Thymus (tissue), 11 donors: ENCODE measurements around the gene SYNGR4. TPM values are rescaled to one million over a fixed set of nuclear protein-coding genes. Genes with fewer than 3 reads are reported as not detected.

Experiments
- DNase-seq, 9 donors: peaks; one replicate each; pipeline ENCODE4 v3.0.0-alpha.2; 2013; ENCODE audit warnings: low spot score in 9 of 9, low read depth in 6 of 9, missing footprints in 1 of 9
- H3K27ac ChIP-seq, 2 donors: one replicate each; pipeline ENCODE4 v1.5.1; 2013; ENCODE audit warnings: control low read depth in 1 of 2, low read depth in 1 of 2, low read length in 1 of 2, mild to moderate bottlenecking in 1 of 2, moderate library complexity in 1 of 2
- H3K27me3 ChIP-seq, 2 donors: one replicate each; pipeline ENCODE4 v1.5.1; 2013; ENCODE audit warnings: low read length in 1 of 2; ENCODE audit not compliant: control insufficient read depth in 2 of 2, insufficient read depth in 1 of 2
- H3K36me3 ChIP-seq, 2 donors: one replicate each; pipeline ENCODE4 v1.5.1; 2013; ENCODE audit warnings: low read length in 1 of 2, mild to moderate bottlenecking in 1 of 2, moderate library complexity in 1 of 2; ENCODE audit not compliant: control insufficient read depth in 2 of 2, insufficient read depth in 2 of 2
- H3K4me1 ChIP-seq, 2 donors: one replicate each; pipeline ENCODE4 v1.5.1; 2013; ENCODE audit warnings: low read length in 2 of 2; ENCODE audit not compliant: control insufficient read depth in 2 of 2, insufficient read depth in 2 of 2
- H3K4me3 ChIP-seq, 2 donors: one replicate each; pipeline ENCODE4 v1.5.1; 2013; ENCODE audit warnings: low read length in 2 of 2, control low read depth in 1 of 2, mild to moderate bottlenecking in 1 of 2
- H3K9me3 ChIP-seq, 2 donors: one replicate each; pipeline ENCODE4 v1.5.1; 2013; ENCODE audit warnings: low read length in 1 of 2, mild to moderate bottlenecking in 1 of 2; ENCODE audit not compliant: control insufficient read depth in 2 of 2, insufficient read depth in 1 of 2
- WGBS: extraction: QIAGEN DNeasy Blood & Tissue Kit; methylation state at CpG from one replicate; pipeline ENCODE4 v1.1.7; 2013; 5-methylcytosine and 5-hydroxymethylcytosine counted together
- polyA plus RNA-seq: library from polyadenylated mRNA; stranded (reverse); fragments of 200-250 nt; gene quantifications from one replicate; pipeline ENCODE4 v1.2.3, GENCODE V29; 2013
- total RNA-seq: library from RNA; stranded (reverse); fragments of 120-200 nt; gene quantifications from one replicate; pipeline ENCODE4 v1.2.4, GENCODE V29; 2013
- donor health status: healthy.

The SYNGR4 gene
- total and polyA plus RNA-seq, 2 donors: 0.11 TPM; not detected in 1

DNA sequence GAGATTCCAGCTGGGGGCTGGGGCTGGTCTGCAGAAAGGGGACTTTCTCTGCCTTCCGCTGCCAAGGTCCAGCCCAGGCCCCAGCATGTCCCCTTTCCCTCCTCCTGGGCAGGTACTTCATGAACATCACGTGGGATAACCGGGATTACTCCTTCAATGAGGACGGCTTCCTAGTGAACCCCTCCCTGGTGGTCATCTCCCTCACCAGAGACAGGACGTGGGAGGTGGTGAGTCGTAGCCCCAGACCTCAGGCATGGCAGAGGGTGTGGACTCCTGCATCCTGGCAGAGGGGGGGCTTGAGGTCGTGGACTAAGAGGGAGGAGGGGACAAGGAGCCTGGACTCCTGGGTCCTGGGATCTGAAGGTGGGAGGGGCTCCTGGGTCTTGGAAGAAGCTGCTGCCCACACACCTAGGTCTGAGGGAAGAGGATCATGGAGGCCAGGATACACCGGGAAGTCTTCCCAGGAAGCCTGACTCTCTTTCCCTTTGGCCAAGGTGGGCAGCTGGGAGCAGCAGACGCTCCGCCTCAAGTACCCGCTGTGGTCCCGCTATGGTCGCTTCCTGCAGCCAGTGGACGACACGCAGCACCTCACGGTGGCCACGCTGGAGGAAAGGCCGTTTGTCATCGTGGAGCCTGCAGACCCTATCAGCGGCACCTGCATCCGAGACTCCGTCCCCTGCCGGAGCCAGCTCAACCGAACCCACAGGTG, 49.9 kb downstream of the SYNGR4 start:
- no peaks in the 10 kb centered on the region for H3K36me3 ChIP-seq
- peaks cover 10 to 46% of the 10 kb centered on the region in 2 donors for H3K27me3 ChIP-seq
- no peak overlapping the region for H3K4me3 ChIP-seq
- no peak for DNase-seq
- H3K27ac ChIP-seq: no peak overlapping the region
- H3K9me3 ChIP-seq: peaks cover 0 to 2% of the 10 kb centered on the region in 2 donors
- WGBS: 70% methylated on average over 24 of the region's 24 CpGs
- peaks cover 0 to 9% of the 10 kb centered on the region in 2 donors for H3K4me1 ChIP-seq

DNA sequence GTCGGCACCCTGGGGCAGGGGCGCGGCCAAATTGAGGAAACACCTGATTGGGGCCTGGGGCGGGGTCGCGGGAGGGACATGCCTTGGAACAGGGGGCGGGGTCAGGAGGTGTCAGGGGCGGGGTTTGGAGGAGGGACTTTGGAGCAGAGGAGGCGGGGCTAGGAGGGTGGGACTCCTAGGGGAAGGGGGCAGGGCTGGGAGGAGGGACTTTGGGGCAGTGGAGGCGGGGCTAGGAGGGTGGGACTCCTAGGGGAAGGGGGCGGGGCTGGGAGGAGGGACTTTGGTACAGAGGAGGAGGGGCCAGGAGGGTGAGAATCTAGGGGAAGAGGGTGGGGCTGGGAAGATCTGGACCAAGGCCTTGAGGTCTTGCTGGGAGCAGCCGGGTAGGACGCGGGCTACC, 51.2 kb downstream of the SYNGR4 start:
- WGBS: 10% methylated on average over 14 of the region's 14 CpGs
- DNase-seq: peak in 4 of 9 donors; percentile 19 to 55 (median 50)

DNA sequence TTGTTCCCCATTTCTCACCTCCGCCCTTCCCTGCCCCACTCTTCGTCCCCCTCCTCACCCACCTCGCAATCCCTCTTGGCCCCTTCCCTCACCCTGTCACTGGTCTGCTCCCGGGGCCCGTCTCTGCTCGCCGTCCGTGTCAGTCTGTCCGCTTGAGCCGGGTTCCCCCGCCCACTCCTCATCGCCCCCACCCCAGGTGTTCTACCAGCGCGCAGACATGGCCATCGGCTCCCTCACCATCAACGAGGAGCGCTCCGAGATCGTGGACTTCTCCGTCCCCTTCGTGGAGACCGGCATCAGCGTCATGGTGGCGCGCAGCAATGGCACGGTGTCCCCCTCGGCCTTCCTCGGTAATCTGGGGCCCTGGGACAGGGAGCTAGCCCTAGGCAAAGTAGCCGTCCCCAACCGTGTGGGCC, 51.6 kb downstream of the SYNGR4 start:
- Histone ChIP-seq H3K4me1 (peaks cover 0 to 13% of the 10 kb centered on the region in 2 donors), H3K9me3 (peaks cover 0 to 2% of the 10 kb centered on the region in 2 donors), H3K27me3 (peaks cover 10 to 46% of the 10 kb centered on the region in 2 donors), H3K36me3 (no peaks in the 10 kb centered on the region), H3K4me3 (no peak overlapping the region), H3K27ac (no peak overlapping the region)
- 35% methylated on average over 30 of the region's 30 CpGs for WGBS
- DNase-seq: no peak

More for the DNA sequence above, 51.2 kb downstream of the SYNGR4 start:
- Histone ChIP-seq H3K36me3 (no peaks in the 10 kb centered on the region), H3K27me3 (peaks cover 10 to 46% of the 10 kb centered on the region in 2 donors), H3K27ac (no peak overlapping the region), H3K9me3 (peaks cover 0 to 2% of the 10 kb centered on the region in 2 donors), H3K4me1 (peaks cover 0 to 13% of the 10 kb centered on the region in 2 donors), H3K4me3 (no peak overlapping the region)

DNA sequence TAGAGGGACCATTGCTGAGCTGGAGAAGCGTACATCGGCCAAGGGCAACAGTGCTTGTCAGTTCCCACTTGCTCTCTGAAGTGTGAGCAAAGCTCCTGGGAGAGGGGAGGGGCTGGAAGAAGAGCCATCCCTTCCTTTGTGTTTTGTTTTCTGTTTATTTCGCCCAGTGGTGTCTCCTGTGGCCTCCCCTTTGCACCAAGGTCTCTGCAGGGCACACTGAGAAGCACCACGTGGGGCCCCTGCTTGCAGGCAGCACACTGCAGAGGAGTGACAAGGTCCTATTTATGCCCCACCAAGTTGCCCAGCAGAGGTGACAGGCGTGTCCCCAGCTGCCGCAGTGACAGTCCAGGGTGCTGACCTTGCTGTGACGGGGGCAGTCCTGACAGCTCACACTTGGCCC, 53.3 kb downstream of the SYNGR4 start:
- Histone ChIP-seq H3K27me3 (peaks cover 10 to 46% of the 10 kb centered on the region in 2 donors), H3K9me3 (peaks cover 0 to 2% of the 10 kb centered on the region in 2 donors), H3K4me1 (peaks cover 0 to 13% of the 10 kb centered on the region in 2 donors), H3K36me3 (no peaks in the 10 kb centered on the region), H3K4me3 (no peak overlapping the region), H3K27ac (no peak overlapping the region)
- no peak for DNase-seq
- 93% methylated on average over 7 of the region's 7 CpGs for WGBS

DNA sequence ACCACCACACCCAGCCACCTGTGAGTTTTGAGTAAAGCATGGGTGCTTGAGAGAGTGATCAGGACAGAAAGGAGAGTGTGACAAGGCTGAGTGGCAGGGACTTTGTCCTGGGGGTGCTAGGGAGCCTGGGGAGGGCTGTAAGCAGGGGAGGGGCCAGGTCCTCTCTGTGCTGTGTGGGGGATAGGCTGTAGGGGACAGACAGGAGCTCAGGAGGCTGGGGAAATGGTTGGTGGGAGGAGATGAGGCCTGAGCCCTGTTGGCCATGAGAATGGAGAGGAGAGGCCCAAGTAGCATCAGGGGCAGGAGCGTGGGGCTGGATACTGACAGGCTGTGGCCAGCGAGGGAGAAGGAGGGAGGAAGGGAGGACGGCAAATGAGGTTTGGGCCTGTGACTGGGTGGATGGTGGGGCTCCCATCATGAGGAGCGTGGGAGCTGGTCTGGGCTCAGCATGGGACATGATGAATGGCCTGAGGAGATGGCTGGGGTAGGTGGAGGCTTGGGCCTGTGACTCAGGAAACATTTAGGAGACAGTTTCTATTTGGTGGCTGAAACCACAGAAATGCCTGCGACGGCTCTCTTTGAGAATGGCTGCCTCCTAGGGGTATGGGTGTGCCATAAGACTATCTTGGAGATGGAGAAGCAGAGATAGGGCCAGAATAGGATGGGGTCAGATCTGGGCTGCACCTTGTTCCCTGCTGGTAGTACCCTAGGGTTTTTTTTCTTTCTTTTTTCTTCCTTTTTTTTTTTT, 54.3 kb downstream of the SYNGR4 start:
- H3K4me3 ChIP-seq: no peak overlapping the region
- peaks cover 10 to 45% of the 10 kb centered on the region in 2 donors for H3K27me3 ChIP-seq
- H3K27ac ChIP-seq: no peak overlapping the region
- no peaks in the 10 kb centered on the region for H3K36me3 ChIP-seq
- H3K4me1 ChIP-seq: peaks cover 0 to 13% of the 10 kb centered on the region in 2 donors
- H3K9me3 ChIP-seq: peaks cover 0 to 2% of the 10 kb centered on the region in 2 donors
- WGBS: 78% methylated on average over 6 of the region's 6 CpGs
- no peak for DNase-seq

DNA sequence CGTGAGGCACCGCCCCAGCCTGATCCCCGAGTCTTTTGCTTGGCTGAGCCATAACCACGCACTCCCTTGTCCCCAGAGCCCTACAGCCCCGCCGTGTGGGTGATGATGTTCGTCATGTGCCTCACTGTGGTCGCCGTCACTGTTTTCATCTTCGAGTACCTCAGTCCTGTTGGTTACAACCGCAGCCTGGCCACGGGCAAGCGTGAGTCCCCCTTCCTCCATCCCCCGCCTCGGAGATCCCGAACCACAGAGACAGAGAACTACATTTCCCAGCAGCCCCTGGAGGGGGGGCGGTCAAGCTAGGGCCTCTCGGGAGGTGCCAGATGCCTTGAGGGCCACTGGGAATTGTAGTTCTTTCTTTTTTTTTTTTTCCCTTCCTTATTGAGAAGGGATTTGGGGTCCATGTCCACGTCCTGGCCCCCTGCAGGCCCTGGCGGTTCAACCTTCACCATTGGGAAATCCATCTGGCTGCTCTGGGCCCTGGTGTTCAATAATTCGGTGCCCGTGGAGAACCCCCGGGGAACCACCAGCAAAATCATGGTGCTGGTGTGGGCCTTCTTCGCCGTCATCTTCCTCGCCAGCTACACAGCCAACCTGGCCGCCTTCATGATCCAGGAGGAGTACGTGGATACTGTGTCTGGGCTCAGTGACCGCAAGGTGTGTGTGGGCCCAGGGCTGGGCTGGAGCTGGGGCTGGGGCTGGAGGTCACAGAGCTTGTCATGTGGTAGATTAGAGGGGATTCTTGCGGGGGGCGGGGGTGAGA, 55.2 kb downstream of the SYNGR4 start:
- no peaks in the 10 kb centered on the region for H3K36me3 ChIP-seq
- H3K27ac ChIP-seq: no peak overlapping the region
- peak in 7 of 9 donors; percentile 25 to 78 (median 53) for DNase-seq
- 59% methylated on average over 31 of the region's 31 CpGs for WGBS
- H3K27me3 ChIP-seq: peaks cover 8 to 36% of the 10 kb centered on the region in 2 donors
- H3K4me1 ChIP-seq: peaks cover 0 to 13% of the 10 kb centered on the region in 2 donors
- H3K9me3 ChIP-seq: peaks cover 0 to 2% of the 10 kb centered on the region in 2 donors
- H3K4me3 ChIP-seq: no peak overlapping the region

DNA sequence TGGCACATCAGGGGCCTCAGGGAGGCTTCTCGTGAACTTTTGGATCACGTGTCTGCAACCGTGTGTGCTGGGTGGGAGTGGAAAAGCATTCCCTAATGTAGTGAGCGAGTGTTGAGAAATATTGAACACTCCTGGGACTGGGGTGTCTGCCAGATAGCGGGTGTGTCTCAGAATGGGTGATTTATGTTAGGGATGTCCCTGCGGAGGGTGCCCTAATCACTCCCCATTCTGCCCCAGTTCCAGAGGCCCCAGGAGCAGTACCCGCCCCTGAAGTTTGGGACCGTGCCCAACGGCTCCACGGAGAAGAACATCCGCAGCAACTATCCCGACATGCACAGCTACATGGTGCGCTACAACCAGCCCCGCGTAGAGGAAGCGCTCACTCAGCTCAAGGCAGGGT, 57.4 kb downstream of the SYNGR4 start:
- peaks cover 0 to 18% of the 10 kb centered on the region in 2 donors for H3K27me3 ChIP-seq
- no peak for DNase-seq
- no peak overlapping the region for H3K4me3 ChIP-seq
- H3K27ac ChIP-seq: no peak overlapping the region
- no peaks in the 10 kb centered on the region for H3K36me3 ChIP-seq
- H3K4me1 ChIP-seq: peaks cover 0 to 9% of the 10 kb centered on the region in 2 donors
- 92% methylated on average over 16 of the region's 16 CpGs for WGBS
- H3K9me3 ChIP-seq: no peaks in the 10 kb centered on the region

DNA sequence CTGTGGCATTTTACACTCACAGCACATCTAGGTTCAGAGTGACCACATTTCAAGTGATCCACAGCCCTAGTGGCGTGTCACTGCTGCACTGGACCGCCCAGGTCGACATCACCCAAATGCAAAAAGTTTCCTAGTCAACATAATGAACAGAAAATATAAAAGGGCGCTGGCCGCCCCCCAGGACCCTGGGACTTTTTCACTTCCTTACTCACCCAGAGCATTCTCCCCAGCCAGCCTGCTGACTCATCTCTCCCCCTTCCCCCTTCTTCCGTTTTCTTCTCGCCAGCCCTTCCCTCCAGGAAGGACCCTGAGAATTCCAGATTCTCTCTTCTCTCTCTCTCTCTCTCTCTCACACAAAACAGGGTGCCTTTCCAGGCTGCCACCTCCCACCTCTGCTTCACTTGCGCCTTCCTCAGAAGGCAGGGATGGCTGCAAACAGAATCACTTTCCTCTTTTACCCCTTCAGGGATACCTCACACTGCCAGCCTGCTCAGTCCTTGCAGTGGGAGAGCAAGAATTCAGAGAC, 60.6 kb downstream of the SYNGR4 start:
- no peak overlapping the region for H3K4me3 ChIP-seq
- DNase-seq: no peak
- 20% methylated on average over 8 of the region's 8 CpGs for WGBS

More for the DNA sequence above, 60.6 kb downstream of the SYNGR4 start:
- Histone ChIP-seq H3K36me3 (no peaks in the 10 kb centered on the region), H3K9me3 (no peaks in the 10 kb centered on the region), H3K27me3 (peaks cover 0 to 3% of the 10 kb centered on the region in 2 donors), H3K27ac (no peak overlapping the region), H3K4me1 (peaks cover 0 to 3% of the 10 kb centered on the region in 2 donors)
